Measurements from ENCODE around the gene P3R3URF. TPM values are rescaled to one million over a fixed set of nuclear protein-coding genes. Genes with fewer than 3 reads are reported as not detected.

The P3R3URF gene
- total and polyA plus RNA-seq, 9 of the 15 experiments (the other 6 are each of a cell fraction or from before 2014, with no cell fraction given), result not detected

- TF ChIP-seq ARID3A (IDR thresholded peaks at IDR 0.05; ENCODE audit: borderline replicate concordance, low read depth, low read length) (no peak), RBM34 (IDR thresholded peaks at IDR 0.05; ENCODE audit: borderline replicate concordance, insufficient read depth, low read length) (no peak), MLLT1 (IDR thresholded peaks at IDR 0.05) (peak; percentile 82 to 95; a peak in 3 of 4 replicates), ZNF717 (CRISPR knock-in tag; IDR thresholded peaks at IDR 0.05) (no peak), ATF6 (CRISPR knock-in tag; IDR thresholded peaks at IDR 0.05) (no peak), CBFA2T2 (conservative IDR thresholded peaks at IDR 0.05) (no peak), ZNF354B (CRISPR knock-in tag; IDR thresholded peaks at IDR 0.05) (no peak), POLR2G (IDR thresholded peaks at IDR 0.05; ENCODE audit: low read depth, low read length) (no peak), FOXK2 (conservative IDR thresholded peaks at IDR 0.05 in 1 of 2, IDR thresholded peaks at IDR 0.05 in 1 of 2; ENCODE audit: low read depth in 2 of 2) (peak; percentile 71 to 79), ZNF561 (CRISPR knock-in tag; conservative IDR thresholded peaks at IDR 0.05) (no peak), ZBTB5 (IDR thresholded peaks at IDR 0.05) (no peak), MCM7 (IDR thresholded peaks at IDR 0.05) (0 out of 4 replicates have a peak, but pooled peaks of 1 of the 2 experiments have one; percentile 83), ZNF778 (CRISPR knock-in tag; IDR thresholded peaks at IDR 0.05) (no peak), ZEB2 (IDR thresholded peaks at IDR 0.05) (peak; percentile 34; the same call in 1 of the 2 replicates), ATF7 (IDR thresholded peaks at IDR 0.05) (no peak; the same call in 1 of the 2 replicates), TOE1 (IDR thresholded peaks at IDR 0.05; ENCODE audit: borderline replicate concordance) (peak; percentile 69), TOE1 (CRISPR knock-in tag; IDR thresholded peaks at IDR 0.05; ENCODE audit: borderline replicate concordance, low read depth) (no peak), THAP12 (CRISPR knock-in tag; IDR thresholded peaks at IDR 0.05) (no peak)
Observed at GRCh38 chr1:46179138-46180081, 3.1 kb upstream of the P3R3URF start (continued).
